Pons (tissue), 1 donor: ENCODE data around the gene SH3RF3.

Source experiments
- DNase-seq: peaks from one replicate; pipeline ENCODE4 v3.0.0-alpha.2; 2016; ENCODE audit warnings: low spot score

Gene SH3RF3

DNA sequence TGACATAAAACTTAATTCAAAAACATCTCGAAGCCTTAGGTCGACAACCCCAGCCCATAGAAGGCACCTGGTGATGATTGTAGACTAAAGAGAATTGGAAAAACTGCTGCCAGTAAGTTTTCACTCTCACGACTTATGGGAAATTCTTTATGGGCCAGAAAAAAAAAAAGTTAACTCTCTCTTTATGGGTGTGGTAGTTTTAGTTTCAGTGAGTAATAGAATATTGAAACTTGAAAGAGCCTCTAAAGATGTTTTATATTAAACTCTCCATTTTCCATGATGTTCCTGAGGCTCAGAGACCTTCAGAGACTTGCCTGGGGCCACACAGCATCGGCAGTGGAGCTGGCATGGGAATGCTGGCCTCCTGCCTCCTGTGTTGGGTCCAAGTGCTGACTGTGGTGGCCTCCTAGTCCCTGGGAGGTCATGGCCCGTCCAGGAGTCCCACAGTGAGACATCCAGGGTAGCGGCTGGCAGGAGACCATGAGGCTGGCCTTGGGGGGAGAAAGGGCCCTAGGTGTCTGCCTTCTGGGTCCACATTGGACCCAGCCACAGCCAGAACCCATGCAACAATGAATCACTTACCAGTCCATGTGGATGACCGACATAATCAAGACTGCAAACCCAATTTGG is 325.9 kb downstream of the SH3RF3 start:
- DNase-seq: no peak

DNA sequence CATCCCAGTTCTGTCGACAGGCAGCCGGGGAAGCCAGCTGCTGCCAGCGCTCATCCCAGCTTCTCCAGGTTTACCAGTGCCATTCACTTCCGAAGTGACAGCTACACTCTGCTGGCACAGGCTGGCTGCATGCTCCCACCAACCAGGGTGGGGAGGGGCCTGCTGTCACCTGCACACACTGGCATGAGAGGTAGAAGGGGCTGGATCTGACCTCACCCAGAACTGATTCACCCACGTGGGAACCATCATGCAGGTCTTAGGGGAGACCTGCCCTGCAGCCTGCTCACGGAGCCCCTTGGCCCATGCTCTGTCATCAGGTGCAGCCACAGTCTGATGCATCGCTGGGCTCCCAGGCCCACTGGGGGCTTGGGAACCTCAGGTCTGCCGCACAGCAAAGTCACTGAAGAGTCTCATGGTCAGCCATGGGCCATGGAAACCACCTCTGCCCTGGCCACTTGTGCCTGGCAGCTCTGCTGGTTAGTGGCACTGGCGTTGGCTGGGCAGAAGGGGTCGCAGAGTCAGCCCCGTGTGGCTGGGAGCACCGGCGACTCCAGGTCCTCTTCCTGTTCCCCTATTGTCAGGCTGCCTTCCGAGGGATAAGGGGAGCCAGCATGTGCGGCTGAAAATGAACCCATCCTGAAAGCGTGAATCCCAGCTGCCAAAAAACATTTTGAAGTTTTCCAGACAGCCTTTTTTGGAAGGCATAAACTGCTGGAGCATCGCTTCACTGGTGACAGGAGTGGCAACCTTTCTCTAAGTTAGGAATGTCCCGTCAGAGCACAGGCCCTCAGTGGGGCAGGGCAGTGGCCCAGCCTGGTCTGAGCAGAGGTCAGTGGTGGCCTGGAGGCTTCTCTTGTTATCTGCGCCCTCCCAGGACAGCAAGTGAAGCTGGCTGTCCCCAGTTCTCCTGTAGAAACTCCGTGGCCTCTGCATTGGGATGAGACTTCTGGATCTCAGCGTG is 327.0 kb downstream of the SH3RF3 start:
- no peak for DNase-seq

DNA sequence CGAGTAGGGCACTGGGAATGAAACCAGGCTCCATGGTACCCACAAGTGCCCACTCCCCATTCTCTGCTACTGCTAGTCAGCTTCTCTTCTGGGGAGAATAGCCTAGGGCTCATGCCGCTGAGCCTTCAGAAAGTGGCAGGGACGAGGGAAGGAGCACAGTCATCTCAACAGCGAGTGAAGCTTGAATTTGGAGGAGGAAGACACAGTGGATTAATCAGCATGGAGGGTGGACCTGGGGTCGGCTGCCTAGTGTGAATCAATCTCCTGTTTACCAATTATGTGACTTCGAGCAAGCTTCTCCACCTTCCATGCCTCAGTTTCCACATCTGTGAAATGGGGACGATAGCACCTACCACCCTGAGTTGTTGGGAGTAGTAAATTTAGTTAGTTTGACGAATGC is 327.8 kb downstream of the SH3RF3 start:
- no peak for DNase-seq

- no peak for DNase-seq
Measured at GRCh38 chr2:109457366-109457765, 328.4 kb downstream of the SH3RF3 start.

- DNase-seq: no peak
Measured at GRCh38 chr2:109457794-109458193, 328.8 kb downstream of the SH3RF3 start.

DNA sequence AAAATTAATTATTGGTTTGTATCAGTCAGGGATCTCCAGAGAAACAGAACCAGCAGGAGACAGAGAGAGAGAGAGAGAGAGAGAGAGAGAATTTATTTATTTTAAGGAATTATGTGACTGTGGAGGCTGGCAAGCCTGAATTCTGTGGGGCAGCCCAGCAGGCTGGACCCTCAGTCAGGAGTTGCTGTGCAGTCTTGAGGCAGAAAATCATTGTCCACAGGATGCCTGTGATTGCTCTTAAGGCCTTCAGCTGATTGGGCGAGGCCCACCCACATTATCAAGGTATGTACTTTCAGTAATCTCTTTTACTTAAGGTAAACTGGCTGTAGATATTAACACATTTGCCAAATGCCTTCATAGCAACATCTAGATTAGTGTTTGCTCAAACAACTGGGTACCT is 329.5 kb downstream of the SH3RF3 start:
- DNase-seq: no peak

- no peak for DNase-seq
Measured at GRCh38 chr2:109459485-109459884, 330.5 kb downstream of the SH3RF3 start.

DNA sequence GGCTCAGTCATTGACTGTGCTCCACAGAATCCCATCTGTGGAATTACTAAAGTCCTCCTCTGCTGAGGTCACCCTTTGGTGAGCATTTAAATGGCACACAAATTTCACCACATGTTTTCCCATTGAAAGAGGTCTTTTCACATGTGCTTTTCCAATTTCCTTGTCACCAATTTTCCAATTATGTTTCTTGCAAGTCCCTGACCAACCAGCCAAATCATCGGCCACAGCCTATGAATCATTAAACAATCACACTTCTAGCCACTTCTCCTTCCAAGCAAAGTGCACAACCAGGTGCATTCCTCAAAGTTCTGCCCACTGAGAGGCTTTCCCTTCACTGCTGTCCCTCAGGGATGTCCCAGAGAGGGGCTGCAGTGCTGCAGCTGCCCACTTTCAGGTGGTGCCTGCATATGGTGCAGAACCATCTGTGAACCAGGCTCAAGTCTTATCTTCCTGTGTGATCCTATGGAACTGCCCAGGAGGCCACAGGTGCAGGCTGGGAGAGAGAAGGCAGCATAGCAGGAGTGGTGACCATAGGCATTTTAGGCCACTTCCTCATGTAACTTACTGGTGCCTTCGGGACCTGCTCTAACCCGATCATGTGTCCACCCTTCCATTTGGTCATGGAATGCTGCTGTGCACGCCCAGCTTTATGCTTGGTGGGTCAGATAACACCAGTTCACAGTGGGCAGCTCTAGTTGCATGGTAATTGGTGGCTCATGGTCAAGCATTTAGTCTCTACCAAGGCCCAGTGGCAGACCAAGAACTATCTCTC is 331.7 kb downstream of the SH3RF3 start:
- DNase-seq: no peak

- no peak for DNase-seq
Measured at GRCh38 chr2:109463236-109463635, 334.2 kb downstream of the SH3RF3 start.

GRCh38 chr2:109463891-109464290 is 334.9 kb downstream of the SH3RF3 start:
- no peak for DNase-seq

DNA sequence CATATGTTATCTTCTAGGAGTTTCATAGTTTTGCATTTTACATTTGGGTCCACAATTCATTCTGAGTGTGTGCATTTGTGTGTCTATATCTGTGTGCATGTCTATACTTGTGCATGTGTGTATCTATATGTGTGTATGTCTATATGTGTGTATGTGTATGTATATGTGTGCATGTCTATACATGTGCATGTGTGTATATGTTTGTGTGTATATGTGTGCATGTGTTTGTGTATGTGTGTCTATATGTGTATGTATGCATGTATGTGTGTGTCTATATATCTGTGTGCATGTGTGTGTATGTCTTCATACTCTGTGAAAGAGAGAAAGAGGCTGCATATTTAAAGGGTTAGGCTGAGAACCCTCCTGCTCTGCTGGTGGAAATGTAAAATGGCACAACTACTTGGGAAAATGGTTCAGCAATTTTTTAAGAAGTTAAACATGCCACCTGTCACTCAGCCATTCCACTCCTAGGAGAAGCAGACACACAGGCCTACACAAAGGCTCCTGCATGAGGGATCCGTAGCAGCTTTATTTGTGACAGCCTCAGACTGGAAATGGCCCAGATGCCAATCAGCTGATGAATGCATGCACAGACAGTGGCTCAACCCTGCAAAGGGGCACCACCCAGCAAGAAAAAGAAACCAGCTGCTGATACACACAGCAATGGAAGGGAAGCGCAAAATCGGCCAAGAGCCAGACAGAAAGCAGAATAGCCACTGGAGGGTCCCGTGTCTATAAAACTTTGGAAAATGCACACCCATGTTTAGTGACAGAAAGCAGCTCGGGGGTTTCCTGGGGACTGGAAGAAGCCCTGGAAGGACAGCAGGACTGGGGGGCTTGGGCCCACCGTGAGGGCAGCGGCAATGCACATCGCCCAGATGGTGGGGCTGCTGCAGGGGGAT is 337.9 kb downstream of the SH3RF3 start:
- peak; percentile 92 for DNase-seq

DNA sequence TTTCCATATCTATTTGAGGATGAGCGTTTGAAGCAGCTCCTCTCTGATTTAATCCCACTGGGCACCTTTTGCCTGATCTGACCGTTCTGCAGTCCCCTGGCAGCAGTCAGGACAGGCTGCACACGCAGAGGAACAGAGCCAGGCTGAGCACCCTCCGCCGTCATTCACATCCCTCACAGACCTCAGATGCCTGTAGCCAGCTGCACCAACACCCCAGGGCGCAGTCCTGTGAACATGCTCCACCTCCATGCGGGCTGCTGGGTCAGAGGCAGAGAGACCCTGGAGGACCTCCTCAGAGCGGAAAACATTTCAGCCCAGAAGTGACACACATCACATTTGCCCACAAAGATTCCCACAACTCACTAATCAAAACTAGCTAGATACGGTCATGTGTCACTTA is 338.7 kb downstream of the SH3RF3 start:
- no peak for DNase-seq

DNA sequence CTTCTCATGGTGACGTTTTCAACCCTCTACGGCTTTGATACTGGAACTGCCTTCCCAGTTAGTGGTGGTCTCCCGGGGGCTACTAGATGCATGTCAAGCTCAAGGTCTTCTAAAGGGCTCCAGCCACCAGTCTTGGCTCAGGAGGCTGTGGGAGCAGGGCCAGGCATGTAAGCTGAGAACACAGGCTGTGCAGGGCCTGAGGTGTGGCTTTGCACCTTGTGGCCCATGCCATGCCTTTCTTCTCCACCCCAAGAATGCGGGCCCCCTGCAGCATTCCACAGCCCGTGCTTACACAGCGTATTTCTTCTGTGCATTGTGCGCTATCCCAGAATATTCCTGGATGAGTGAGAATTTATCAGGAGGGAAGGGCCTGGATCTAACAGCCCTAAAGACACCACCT is 339.9 kb downstream of the SH3RF3 start:
- no peak for DNase-seq

DNA sequence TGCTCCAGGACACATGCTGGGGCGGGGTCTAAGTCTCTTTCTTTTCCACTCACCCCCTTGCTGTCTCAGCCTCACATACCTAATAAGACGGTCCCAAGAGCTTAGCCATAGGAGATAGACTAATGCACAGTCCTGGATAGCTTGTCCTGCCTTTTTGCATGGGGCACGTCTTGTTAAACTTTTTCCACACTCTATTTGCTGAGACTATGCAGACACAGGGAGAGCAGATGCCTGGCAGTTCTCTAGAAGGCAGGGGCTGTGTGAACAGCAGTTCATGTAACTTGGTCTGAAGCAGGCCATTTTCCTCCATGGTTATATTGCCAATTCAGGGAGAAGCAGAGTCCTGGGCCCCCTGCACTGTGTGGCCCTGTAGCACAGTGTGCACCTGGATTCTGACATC is 342.7 kb downstream of the SH3RF3 start:
- no peak for DNase-seq

DNA sequence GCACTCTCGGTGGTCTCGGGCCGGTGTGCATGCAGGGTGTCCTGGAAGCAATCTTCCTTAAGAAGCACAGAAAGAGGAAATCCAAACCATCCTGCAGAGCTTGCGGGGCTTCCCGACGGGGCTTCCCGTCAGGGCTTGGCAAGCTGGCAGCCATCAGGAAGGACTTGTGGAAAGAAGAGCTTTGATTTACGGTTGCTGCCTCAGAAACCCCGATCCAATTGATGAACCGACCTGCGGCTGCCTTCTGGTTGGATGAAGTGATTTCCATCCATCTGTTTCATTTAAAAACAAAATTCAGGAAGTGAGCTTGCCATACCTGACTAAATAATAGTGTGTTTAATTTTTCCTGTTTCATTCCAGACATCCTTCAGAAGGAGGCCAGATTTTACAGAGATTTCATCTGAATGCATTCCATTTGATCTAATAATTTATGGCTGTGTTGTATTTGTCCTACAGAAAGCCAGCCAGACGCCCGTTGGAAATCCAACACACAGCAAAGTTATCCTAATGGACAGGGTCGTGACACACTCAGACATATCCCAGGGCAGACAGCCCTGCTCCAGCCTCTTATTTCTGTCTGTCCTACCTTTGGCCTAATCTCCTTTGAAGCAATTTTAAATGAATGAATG is 343.4 kb downstream of the SH3RF3 start:
- no peak for DNase-seq

GRCh38 chr2:109472974-109473373 is 344.0 kb downstream of the SH3RF3 start:
- no peak for DNase-seq

DNA sequence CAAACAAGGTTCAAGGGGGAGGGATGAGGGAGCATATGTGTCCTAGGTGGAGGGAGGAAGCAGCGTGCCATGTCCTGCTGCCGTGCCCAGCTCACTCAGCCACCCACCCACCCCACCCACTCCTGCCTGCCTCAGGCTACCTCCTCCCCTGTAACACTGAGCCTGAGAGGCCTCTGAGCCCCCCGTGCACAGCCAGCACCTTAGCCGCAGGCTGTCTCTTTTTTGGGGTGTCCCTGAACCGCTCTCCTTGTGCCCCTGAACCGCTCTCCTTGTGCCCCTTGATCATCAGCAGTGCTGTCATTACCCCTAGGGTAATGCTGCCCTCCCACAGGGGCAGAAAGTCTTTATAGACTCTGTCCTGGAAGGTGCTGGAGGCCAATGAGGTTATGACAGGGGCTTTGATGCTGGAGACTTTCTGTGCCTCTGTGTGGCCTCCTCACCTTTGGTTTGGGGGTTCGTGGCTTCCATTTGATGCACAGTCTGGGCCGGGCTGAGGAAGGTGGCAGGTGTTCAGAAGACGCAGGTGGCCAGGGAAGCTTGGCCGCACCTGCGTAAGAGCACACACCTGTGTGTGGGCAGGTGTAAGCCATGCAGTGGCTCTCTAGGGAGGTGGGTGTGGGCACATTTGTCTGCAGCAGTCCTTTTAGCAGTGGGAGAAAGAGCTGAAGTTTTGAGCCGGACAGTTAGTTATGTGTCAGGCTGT is 344.8 kb downstream of the SH3RF3 start:
- no peak for DNase-seq

- DNase-seq: no peak
Measured at GRCh38 chr2:109474319-109474825, 345.4 kb downstream of the SH3RF3 start.

DNA sequence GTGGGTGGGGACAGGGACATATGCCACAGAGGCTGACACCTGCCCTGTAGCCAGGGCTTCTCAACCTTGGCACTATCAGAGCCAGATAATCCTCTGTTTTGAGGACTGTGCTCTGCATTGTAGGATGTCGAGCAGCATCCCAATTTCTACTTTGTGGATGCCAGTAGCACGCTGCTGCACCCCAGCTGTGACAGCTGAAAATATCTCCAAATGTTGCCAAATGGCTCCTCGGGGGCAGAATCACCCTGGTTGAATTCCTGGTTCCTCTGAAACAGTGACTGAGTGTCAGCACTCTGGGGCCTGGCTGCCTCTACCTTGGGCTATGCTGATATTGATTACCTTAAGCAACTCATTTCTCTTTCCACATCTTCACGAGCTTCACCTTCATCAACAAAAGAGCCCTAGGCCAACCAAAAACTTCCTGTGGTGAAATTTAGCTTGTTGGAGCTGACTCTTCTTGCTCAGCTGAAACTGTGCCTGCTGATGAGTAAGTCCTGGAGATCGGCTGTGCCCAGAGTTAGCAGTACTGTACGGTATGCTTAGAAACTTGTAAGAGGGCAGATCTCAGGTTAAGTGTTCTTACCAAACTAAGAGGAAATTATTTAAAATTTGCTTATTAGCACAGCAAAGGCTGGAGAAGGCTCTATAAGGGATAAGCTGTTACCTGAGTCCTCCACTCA is 346.7 kb downstream of the SH3RF3 start:
- no peak for DNase-seq
